SKM-1 treated with dmso at 0.1 percent for 144 hours (cell line): Measurements from ENCODE around the gene TMPRSS6.

Source experiments
- DNase-seq: peaks from one replicate; lab custom pipeline; 2025; ENCODE audit not compliant: unreplicated experiment; lab: John Stamatoyannopoulos, UW

Gene TMPRSS6

DNA sequence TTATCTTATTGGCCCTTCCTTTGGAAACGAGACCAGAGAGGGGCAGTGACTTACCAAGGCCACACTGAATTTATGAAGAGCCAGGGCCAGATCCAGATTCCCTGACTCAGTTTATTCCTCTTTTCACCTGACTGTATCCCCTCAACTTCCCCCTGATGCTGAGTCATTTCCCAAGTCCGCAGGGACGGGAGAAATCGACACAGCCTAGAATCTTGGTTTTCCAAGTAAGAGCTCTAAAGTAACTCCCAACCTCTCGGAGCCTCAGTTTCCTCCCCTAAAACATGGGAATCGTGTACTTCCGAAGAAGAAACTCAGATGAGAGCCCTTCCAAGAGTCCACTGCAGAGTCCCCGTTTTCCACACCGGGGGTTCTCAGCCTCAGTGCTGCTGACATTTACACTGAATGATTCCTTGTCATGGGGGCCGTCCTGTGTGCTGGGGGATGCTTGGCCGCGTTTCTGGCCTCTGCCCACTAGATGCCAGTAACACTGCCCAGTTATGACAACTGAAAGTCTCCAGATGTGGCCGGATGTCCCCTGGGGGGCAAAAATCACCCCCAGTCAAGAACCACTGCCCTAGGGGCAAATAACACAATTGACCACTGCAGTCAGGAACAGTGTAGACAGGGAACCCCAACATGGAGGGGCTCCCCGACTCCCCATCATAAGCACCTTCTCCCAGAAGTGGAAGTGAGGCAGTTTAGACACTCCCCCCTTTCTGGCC, 78.8 kb downstream of the TMPRSS6 start:
- no peak for DNase-seq

DNA sequence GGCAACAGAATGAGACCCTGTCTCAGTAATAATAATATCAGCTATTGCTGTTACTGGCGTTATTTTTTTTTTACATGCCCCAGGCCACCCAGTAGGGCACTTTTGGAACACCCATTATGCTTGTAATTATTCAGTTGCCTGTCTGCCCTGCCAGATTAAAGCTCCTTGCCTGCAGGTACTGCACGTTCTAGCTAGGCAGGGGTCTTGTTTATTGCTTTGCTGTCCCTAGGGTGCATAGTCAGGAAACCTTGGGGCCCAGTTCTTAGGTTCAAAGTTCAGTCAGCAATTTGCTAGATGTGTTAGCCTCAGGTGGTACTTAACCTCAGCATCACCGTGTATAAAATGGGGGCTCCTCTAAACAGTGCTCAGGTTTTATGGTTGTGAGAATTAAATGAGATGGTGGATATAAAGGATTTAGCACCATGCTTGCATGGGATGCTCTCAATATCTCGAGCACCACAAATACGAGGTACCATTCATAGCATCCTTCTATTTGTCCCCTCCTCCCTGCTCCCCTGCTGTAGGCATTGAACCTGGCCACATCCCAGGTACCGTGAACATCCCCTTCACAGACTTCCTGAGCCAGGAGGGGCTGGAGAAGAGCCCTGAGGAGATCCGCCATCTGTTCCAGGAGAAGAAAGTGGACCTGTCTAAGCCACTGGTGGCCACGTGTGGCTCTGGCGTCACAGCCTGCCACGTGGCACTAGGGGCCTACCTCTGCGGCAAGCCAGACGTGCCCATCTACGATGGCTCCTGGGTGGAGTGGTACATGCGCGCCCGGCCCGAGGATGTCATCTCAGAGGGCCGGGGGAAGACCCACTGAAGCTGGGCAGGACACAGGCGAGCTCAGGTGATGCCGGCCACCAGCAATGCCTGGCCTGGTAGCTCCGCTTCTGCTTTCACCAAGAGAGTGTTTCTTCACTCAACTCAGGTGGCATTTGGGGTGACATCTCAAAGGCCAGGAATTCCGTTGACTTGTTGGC, 80.5 kb downstream of the TMPRSS6 start:
- DNase-seq: no peak

GRCh38 chr22:37027556-37027955, 82.0 kb downstream of the TMPRSS6 start:
- DNase-seq: no peak

- no peak for DNase-seq
Measured at GRCh38 chr22:37026325-37026724, 83.2 kb downstream of the TMPRSS6 start.

DNA sequence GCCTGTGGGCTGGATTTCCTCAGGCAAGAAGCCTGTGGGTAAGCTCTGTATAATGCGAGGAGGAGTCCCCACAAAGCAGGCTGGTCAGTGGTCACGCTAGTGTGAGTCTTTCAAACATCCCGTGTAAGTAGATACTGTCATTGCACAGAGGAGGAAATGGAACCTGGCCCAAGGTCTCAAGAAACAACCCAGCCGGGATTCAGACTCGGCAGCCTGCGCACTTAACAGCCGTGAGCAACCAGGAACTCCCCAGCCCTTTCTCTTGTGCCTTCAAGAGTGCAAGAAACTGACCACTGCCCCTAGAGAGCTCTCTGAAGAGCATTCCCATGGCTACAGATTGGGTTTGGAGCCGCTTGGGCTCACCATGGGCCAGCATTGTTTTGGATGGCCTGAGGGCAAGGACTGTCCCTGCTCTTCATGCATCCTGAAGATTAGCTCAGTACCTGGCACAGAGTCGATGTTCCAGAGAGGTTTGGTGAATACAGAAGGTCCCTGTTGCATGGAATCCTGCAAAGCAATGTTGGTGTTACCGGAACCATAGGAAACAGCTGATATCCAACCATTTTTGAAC, 83.9 kb downstream of the TMPRSS6 start:
- no peak for DNase-seq

DNA sequence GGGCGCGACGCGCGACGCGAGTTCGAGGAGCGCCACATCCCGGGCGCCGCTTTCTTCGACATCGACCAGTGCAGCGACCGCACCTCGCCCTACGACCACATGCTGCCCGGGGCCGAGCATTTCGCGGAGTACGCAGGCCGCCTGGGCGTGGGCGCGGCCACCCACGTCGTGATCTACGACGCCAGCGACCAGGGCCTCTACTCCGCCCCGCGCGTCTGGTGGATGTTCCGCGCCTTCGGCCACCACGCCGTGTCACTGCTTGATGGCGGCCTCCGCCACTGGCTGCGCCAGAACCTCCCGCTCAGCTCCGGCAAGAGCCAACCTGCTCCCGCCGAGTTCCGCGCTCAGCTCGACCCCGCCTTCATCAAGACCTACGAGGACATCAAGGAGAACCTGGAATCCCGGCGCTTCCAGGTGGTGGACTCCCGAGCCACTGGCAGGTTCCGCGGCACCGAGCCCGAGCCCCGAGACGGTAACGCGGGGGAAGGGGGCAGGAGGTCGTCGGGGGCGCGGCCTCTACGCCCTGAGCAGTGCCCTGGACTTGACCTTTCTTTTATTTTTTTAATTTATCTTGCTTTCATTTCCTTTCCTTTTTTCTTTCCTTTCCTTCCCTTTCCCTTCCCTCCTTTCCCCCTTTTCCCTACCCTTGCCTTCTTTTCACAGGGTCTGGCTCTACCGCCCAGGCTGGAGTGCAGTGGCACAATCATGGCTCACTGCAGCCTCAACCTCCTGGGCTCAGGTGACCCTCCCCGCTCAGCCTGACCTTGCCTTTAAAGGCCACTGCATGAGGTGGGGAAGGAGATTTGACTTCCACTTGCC, 85.0 kb downstream of the TMPRSS6 start:
- DNase-seq: no peak

- DNase-seq: no peak
Measured at GRCh38 chr22:37023743-37024338, 85.7 kb downstream of the TMPRSS6 start.

- no peak for DNase-seq
Measured at GRCh38 chr22:37022483-37023337, 86.8 kb downstream of the TMPRSS6 start.

DNA sequence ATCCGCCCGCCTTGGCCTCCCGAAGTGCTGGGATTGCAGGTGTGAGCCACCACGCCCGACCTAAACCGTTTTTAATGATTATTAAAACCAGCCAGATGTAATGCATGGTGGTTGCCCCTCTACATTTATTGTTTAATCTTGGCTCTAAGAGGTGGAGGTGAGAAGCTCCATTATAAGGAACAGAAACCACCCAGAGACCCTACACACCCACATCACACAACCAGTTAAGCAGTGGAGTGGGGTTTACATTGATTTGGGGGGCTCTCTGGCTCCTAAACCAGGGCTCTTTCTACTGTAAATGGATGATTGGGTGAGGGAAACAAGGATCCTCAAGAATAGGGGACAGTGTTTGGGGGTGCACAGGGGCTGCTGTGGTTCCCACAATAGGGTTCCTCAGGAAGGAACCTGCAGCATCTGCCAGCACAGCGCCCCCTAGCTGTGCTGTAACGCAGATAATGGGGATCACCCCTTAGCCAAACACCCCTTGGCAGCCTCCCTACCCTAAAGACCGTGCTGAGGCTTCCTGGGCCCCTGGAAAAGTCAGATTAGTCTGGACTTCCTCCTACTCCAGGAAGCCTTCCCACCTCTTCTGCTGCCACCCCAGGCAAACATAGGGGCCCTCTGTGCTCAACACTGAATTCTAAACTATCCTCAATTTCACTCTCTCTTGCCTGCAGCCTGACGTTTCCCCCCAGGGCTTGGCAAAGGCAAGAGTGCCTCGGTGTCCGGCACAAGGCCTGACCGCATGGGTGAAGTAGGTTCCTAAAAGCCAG, 87.6 kb downstream of the TMPRSS6 start:
- DNase-seq: peak; percentile 42

GRCh38 chr22:37021041-37021440, 88.5 kb downstream of the TMPRSS6 start:
- no peak for DNase-seq

GRCh38 chr22:37020192-37020479, 89.4 kb downstream of the TMPRSS6 start:
- DNase-seq: no peak

GRCh38 chr22:37019309-37020191, 90.0 kb downstream of the TMPRSS6 start, which contains the start of the genes MPST and TST:
Gene MPST (plus strand): TSS chr22:37019742. CDS start chr22:37019837, 95 bp downstream.
Gene TST (minus strand): TSS chr22:37019447. CDS start chr22:37018732, 715 bp downstream.
- DNase-seq: peak; percentile 53

DNA sequence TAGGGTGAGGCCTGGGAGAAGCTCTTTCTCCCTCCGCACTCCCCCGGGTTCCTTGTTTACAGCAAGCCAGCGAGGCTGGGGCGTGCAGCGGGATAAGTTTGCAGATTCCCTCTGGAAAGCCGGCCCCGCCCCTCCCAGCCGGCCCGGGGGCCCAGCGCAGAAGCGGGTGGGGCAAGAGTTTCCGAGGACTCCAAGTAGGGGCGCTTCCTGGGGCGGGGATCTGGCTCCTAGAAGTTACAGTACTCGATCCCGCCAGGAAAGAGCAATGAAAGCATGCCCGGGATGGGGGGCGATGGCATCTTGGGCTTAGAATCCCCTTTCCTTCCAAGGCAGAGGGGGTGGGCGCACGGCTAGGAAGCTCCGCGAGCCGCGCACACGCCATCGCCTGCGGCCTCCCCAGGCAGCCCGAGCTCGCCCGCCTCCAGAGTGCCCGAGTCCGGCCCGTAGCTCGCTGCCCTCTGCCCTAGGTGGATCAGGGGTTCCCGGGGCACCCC, 90.7 kb downstream of the TMPRSS6 start:
- DNase-seq: no peak

DNA sequence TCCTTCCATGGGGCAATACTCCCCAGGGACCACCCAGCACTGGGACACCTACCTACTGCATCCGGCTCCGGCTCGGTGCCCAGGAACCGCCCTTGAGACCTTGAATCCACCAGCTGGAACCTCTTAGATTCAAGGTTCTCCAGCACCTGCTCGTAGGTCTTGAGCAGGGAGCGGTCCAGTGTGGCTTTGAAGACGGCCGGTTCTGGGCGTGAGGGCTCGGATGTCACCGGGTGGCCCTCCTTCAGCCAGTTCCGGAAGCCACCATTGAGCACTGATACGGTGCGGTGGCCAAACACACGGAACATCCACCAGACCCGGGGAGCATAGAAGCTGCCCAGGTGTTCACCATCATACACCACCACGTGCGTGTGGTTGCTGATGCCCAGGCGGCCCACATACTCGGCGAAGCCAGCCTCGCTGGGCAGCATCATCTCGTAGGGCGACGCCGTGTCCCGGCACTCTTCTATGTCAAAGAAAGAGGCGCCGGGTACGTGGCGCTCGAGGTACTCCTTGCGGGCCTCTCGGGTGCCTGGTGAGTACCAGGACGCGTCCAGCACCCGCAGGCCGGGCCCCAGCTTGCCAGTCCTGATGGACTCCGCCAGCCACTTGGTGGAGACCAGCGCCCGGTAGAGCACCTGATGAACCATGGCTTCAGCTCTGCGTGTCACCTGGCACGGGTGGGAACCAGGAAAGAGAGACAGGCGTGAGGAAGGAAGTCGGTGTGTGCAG, 91.3 kb downstream of the TMPRSS6 start:
- DNase-seq: no peak

DNA sequence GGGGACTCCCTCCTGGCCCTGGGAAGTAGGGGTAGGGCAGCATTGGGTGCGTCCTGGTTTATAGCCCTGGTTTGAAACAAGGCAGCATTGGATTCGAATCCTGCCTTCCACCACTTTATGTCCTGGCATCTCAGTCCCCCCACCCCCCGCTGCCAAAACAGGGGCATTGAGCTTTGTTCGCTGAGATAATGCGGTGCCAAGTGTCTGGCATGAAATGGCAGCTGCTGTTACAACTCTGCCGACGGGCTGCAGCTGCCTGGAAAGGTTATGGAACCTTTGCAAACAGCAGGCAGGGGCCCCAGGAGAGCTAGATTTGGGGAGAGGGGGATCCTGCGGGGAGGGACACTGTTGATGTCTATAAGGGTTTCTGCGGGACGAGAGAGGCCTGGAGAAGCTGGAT, 92.2 kb downstream of the TMPRSS6 start:
- no peak for DNase-seq

GRCh38 chr22:37016134-37016910, 93.2 kb downstream of the TMPRSS6 start:
- no peak for DNase-seq
